HFFc6 (cell line): ENCODE data around the gene CFAP43. TPM values are rescaled to one million over a fixed set of nuclear protein-coding genes. Genes with fewer than 3 reads are reported as not detected.

Experiments used
- DNase-seq: peaks from one replicate; pipeline ENCODE4 v3.0.0-alpha.2; 2018
- H3K27ac Mint-ChIP-seq: 2 replicates; pipeline ENCODE4 v1.8.0; 2020; ENCODE audit warnings: mild to moderate bottlenecking, mixed read lengths
- H3K27me3 Mint-ChIP-seq: 2 replicates; pipeline ENCODE4 v1.8.0; 2021; ENCODE audit warnings: mild to moderate bottlenecking, moderate library complexity, mixed read lengths; ENCODE audit not compliant: insufficient read depth
- H3K36me3 Mint-ChIP-seq: 2 replicates; pipeline ENCODE4 v1.8.0; 2021; ENCODE audit warnings: low read depth, mixed read lengths
- H3K4me1 Mint-ChIP-seq: 2 replicates; pipeline ENCODE4 v1.8.0; 2020; ENCODE audit warnings: low read depth, mixed read lengths
- H3K4me3 Mint-ChIP-seq: 2 replicates; pipeline ENCODE4 v1.8.0; 2020; ENCODE audit warnings: mild to moderate bottlenecking, moderate library complexity, mixed read lengths
- H3K9me3 Mint-ChIP-seq: 2 replicates; pipeline ENCODE4 v1.8.0; 2020; ENCODE audit warnings: mild to moderate bottlenecking, mixed read lengths
- long read RNA-seq: library from polyadenylated mRNA; unstranded; transcript quantifications from one replicate; pipeline ENCODE4 v2.0.0, GENCODE V29; 2019
- total RNA-seq, 6 experiments: library from RNA; stranded (reverse); fragmentation: NEBNext Ultra II Directional; extraction: Animal tissue kit (Norgen Biotek cat#: 25700); gene quantifications; 2 replicates in 1 of 6; 3 replicates in 5 of 6; pipeline ENCODE4 v1.2.3, GENCODE V29; 2021
- TF ChIP-seq, protein P1 (sequence below): fragments of 200-600 bp; sonication (generic); IDR thresholded peaks from 2 replicates; pipeline ENCODE4 v1.5.0; 2021; ENCODE audit warnings: antibody characterized with exemption, mild to moderate bottlenecking

CFAP43 gene, protein sequence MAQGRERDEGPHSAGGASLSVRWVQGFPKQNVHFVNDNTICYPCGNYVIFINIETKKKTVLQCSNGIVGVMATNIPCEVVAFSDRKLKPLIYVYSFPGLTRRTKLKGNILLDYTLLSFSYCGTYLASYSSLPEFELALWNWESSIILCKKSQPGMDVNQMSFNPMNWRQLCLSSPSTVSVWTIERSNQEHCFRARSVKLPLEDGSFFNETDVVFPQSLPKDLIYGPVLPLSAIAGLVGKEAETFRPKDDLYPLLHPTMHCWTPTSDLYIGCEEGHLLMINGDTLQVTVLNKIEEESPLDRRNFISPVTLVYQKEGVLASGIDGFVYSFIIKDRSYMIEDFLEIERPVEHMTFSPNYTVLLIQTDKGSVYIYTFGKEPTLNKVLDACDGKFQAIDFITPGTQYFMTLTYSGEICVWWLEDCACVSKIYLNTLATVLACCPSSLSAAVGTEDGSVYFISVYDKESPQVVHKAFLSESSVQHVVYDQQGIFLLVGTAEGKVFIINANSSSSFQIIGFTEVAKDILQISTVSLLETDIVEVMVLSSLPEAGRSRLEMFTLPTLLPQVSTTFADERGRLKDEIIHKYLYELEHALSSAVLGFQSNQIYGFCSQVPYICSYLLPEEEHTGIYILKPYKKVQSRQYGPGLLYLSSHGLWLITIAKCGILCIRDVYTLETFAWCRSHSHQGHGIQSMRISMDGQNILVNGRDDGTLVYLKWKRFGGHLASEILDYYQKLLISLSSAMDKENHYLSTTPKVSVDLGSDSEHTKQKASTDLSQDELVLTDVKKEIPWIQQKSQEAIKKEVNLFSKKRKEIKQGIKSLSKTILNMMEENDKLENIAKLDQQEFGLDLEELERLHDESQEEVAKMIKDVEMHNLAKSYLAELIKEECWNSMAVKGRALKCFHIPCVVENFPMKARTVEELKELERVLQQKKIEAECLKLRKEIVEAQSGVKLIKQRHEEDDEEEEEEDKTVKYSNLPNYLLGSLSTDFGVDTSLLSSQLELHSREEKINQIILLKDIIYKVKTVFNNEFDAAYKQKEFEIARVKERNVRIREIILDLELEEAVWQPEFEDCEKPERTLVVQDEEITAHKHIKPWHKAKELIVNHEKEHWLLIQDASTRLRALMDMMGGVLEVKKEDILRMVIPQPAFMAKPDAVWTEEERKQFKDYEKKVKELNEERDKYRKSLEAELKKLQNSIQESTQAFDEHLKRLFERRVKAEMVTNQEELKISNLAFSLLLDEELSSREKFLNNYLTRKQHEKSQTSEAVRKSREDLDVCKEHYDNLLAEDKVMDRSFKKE (N-terminal part only)
- under 1 TPM in 1 of 6 experiments, not detected in 5; 0.14 TPM for total RNA-seq
- long read RNA-seq = 0 reads

DNA sequence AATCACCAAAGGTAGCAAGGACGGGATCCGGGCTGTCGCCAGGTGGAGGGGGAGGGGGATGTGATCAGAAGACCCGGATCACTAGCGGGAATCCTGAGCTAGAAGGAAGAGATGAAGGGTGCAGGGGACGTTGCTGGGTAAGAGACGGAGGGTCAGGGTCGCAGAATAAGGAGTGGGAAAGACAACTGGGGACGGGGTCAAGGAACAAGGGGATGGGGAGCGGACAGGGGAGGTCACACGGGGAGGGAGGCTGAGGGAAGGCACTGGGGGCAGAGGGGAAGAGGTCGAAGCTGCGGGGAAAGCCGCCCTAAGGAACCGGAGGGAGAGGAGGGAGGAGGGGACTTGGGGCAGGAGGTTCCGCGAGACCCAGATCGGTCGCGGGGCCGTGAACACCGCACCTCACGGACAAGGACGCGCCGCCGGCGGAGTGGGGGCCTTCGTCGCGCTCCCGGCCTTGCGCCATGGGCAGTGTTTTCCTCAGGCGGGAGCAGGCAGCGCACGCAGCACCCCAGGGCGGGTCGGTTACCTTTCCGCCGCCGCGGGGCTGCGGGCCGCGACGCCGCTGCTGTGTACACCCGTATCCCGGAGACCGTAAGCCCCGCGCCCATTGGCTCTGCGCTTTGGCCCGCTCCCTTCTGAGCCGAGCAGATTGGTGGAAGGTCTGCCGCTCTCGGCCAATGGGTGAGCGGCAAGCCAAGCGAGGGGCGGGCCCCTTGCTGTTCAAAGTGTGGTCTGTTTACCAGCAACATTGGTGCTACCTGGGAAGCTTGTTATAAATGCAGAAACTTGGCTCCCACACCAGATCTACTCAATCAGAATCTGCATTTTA lies at the start of gene CFAP43:
CFAP43 (minus strand) TSS at position 581 of the 829 bp plus-strand sequence; CDS start at position 463, 118 bp downstream.
- Mint-ChIP-seq H3K4me3 (peak within 1 kb of the TSS; percentile 92), H3K27me3 (peaks cover 2% of the 10 kb centered on the region), H3K27ac (peak within 1 kb of the TSS; percentile 80), H3K9me3 (no peaks in the 10 kb centered on the region), H3K36me3 (no peaks in the 10 kb centered on the region), H3K4me1 (peaks cover 16% of the 10 kb centered on the region)
- peak; percentile 96 for DNase-seq
- TF ChIP-seq, protein P1, sequence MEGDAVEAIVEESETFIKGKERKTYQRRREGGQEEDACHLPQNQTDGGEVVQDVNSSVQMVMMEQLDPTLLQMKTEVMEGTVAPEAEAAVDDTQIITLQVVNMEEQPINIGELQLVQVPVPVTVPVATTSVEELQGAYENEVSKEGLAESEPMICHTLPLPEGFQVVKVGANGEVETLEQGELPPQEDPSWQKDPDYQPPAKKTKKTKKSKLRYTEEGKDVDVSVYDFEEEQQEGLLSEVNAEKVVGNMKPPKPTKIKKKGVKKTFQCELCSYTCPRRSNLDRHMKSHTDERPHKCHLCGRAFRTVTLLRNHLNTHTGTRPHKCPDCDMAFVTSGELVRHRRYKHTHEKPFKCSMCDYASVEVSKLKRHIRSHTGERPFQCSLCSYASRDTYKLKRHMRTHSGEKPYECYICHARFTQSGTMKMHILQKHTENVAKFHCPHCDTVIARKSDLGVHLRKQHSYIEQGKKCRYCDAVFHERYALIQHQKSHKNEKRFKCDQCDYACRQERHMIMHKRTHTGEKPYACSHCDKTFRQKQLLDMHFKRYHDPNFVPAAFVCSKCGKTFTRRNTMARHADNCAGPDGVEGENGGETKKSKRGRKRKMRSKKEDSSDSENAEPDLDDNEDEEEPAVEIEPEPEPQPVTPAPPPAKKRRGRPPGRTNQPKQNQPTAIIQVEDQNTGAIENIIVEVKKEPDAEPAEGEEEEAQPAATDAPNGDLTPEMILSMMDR = no peak

DNA sequence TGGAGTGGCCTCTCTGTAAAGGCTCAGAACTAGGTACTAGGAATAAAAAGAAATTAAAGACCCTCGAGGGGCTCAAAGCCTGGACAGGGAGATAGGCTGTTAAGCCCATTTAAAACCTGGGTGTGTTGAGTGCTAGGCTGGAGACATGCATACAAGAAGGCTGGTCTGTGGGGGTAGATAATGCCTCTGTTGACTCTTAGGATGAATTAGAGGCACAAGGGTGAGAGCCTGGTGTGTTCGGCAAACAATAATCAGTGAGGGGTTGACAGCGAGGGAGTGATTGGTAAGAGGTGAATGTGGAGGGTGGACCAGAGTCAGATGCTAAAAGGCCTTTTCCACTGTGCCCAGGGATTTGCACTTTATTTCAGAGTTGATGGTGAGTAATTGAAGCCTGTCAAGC lies 49.5 kb upstream of the CFAP43 start:
- Mint-ChIP-seq H3K4me3 (no peak overlapping the region), H3K4me1 (0 out of 2 replicates have a peak, but pooled peaks cover 4% of the 10 kb centered on the region), H3K36me3 (no peaks in the 10 kb centered on the region; the same call in 1 of the 2 replicates), H3K27me3 (no peaks in the 10 kb centered on the region), H3K9me3 (no peaks in the 10 kb centered on the region), H3K27ac (no peak overlapping the region)
- TF ChIP-seq, protein P1 = no peak
- no peak for DNase-seq

DNA sequence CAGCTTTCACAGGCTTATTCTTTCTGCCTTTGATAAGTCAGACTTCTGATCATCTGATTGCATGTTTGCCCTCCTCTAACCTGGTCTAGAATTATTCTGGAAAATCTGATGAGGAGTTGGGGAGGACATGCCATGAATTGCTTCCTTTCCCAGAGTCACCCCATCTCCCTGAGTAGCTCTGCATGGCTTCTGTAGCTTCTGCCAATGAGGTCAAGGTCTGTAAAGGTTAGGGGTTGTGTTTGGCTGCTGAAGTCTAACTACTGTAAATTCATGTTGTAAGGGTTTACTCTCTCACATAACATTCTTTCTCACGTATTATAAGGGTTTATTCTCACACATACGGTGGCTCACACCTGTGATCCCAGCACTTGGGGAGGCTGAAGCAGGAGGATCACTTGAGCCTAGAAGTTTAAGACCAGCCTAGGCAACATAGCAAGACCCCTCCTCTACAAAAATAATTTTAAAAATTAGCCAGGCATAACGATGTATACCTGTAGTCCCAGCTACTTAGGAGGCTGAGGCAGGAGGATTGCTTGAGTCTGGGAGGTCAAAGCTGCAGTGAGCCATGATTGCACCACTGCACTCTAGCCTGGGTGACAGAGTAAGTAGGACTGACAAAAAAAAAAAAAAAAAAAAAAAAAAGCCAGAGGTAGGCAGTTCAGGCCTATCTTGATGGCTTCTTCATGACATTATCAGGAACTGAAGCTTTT lies 47.5 kb upstream of the CFAP43 start:
- Mint-ChIP-seq H3K4me1 (peaks cover 13% of the 10 kb centered on the region; the same call in 1 of the 2 replicates), H3K27me3 (no peaks in the 10 kb centered on the region)

DNA sequence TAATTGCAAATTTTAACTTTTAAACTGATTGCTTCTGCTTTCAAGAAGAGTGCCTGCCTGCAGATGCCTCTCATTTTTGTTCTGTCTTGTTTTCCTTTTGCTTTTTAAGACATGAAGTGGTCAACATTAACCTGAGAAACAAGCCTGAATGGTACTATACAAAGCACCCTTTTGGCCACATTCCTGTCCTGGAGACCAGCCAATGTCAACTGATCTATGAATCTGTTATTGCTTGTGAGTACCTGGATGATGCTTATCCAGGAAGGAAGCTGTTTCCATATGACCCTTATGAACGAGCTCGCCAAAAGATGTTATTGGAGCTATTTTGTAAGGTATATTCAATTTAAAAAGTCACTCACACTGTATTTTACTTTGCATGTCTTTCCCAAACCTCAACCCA lies 45.6 kb upstream of the CFAP43 start:
- H3K27ac Mint-ChIP-seq = no peak overlapping the region
- no peaks in the 10 kb centered on the region for H3K9me3 Mint-ChIP-seq
- TF ChIP-seq, protein P1 = no peak
- H3K27me3 Mint-ChIP-seq = no peaks in the 10 kb centered on the region
- no peaks in the 10 kb centered on the region for H3K36me3 Mint-ChIP-seq
- no peak for DNase-seq
- H3K4me1 Mint-ChIP-seq = peaks cover 29% of the 10 kb centered on the region
- no peak overlapping the region for H3K4me3 Mint-ChIP-seq

More for the DNA sequence above, 47.5 kb upstream of the CFAP43 start:
- H3K27ac Mint-ChIP-seq = no peak overlapping the region
- H3K36me3 Mint-ChIP-seq = no peaks in the 10 kb centered on the region
- H3K9me3 Mint-ChIP-seq = no peaks in the 10 kb centered on the region
- H3K4me3 Mint-ChIP-seq = no peak overlapping the region
- TF ChIP-seq, protein P1 = no peak
- DNase-seq = no peak
